GM19023 (cell line): ENCODE results near the gene ENTPD6.
"Not testable (repeated sequence)": the region's sequence is repeated elsewhere in the genome, so short reads cannot be mapped to it uniquely, and the experiment has no call there.

ENCODE experiments used
- ATAC-seq: cut with Tn5 transposase; IDR thresholded peaks from one replicate; pipeline ENCODE4 v1.9.1; 2021; ENCODE audit warnings: mild to moderate bottlenecking, moderate library complexity; ENCODE audit not compliant: unreplicated experiment

Gene ENTPD6

GRCh38 chr20:25223179-25223661, 27.7 kb downstream of the ENTPD6 start:
- no peak for ATAC-seq

- no peak for ATAC-seq
Observed at GRCh38 chr20:25223765-25224720, 28.5 kb downstream of the ENTPD6 start.

GRCh38 chr20:25224941-25225340, 29.4 kb downstream of the ENTPD6 start:
- no peak for ATAC-seq

GRCh38 chr20:25225642-25226432, 30.3 kb downstream of the ENTPD6 start:
- no peak for ATAC-seq

GRCh38 chr20:25226433-25227316, 31.2 kb downstream of the ENTPD6 start:
- no peak for ATAC-seq

GRCh38 chr20:25227317-25227831, 31.9 kb downstream of the ENTPD6 start:
- no peak for ATAC-seq

GRCh38 chr20:25229486-25230165, 34.1 kb downstream of the ENTPD6 start:
- no peak for ATAC-seq

- ATAC-seq, result no peak
Observed at GRCh38 chr20:25230166-25230831, 34.8 kb downstream of the ENTPD6 start.

GRCh38 chr20:25233016-25233772, 37.7 kb downstream of the ENTPD6 start:
- no peak for ATAC-seq

- not testable (repeated sequence) for ATAC-seq
Observed at GRCh38 chr20:25234009-25234849, 38.7 kb downstream of the ENTPD6 start.

- ATAC-seq, result no peak
Observed at GRCh38 chr20:25236450-25237304, 41.2 kb downstream of the ENTPD6 start.

GRCh38 chr20:25237610-25238318, 42.3 kb downstream of the ENTPD6 start:
- peak; percentile 56 for ATAC-seq

- ATAC-seq, result no peak
Observed at GRCh38 chr20:25238319-25239037, 43.0 kb downstream of the ENTPD6 start.

- no peak for ATAC-seq
Observed at GRCh38 chr20:25239387-25240370, 44.2 kb downstream of the ENTPD6 start.
